Neuron (in vitro differentiated cells): ENCODE data around the gene TMEM213.
"Not testable (repeated sequence)": the region's sequence is repeated elsewhere in the genome, so short reads cannot be mapped to it uniquely, and the experiment has no call there.

Experiments used
- H2AFZ ChIP-seq: one replicate; pipeline ENCODE4 v1.6.1; 2013; ENCODE audit warnings: low read depth, mild to moderate bottlenecking, inconsistent platforms, low read length, moderate library complexity
- H3K27me3 ChIP-seq: one replicate; pipeline ENCODE4 v1.6.1; 2013; ENCODE audit warnings: low read length; ENCODE audit not compliant: insufficient read depth
- H3K36me3 ChIP-seq: one replicate; pipeline ENCODE4 v1.6.1; 2013; ENCODE audit warnings: low read length; ENCODE audit not compliant: insufficient read depth
- H3K4me1 ChIP-seq: one replicate; pipeline ENCODE4 v1.6.1; 2013; ENCODE audit warnings: low read length; ENCODE audit not compliant: insufficient read depth
- H3K4me3 ChIP-seq: 2 replicates; pipeline ENCODE4 v1.5.1; 2013; ENCODE audit warnings: mild to moderate bottlenecking, low read length, moderate library complexity
- H3K9me3 ChIP-seq: one replicate; pipeline ENCODE4 v1.6.1; 2013; ENCODE audit warnings: low read length

The TMEM213 gene

DNA sequence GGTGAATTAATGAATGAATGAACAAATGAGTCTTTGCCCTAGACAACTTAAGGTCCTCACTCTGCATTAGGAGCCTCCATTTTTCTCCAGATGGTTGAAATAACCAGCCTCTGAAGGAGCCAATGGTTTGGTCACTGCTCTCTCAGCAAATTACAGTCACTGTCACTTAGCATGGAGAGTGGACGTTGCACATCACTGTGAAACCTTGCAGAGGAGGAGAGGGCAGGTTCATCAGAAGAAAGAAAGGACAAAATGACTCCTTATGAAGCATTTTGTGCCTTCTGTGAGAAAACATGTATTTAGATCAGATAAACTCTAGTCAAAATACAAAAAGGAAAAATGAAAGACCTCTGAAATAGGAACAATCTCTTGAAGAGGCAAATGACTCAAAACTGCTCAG lies 6.8 kb downstream of the TMEM213 start:
- no peaks in the 10 kb centered on the region for H3K4me1 ChIP-seq
- no peaks in the 10 kb centered on the region for H3K27me3 ChIP-seq
- no peak overlapping the region for H3K4me3 ChIP-seq
- no peak overlapping the region for H2AFZ ChIP-seq
- H3K9me3 ChIP-seq = no peaks in the 10 kb centered on the region
- H3K36me3 ChIP-seq = no peaks in the 10 kb centered on the region

DNA sequence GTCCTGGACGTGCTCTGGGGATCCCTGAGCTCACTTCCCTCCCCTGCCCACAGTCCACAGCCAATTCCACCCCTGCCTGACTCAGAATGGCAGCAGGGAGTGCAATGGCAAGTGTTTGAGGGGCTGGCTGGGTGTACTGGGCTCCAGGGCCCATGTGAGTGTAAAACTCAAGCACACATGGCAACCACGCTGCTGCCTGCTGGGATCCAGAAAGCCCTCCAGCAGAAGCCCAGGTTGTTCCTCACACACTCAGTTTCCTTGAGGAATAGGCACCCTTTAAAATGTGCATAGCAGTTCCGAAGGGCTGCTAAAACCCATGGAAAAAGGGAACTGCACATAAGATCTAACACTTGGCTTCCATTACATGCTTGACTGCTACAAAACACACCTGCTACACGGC lies 11.6 kb downstream of the TMEM213 start:
- Histone ChIP-seq H3K4me3 (no peak overlapping the region), H2AFZ (no peak overlapping the region), H3K27me3 (no peaks in the 10 kb centered on the region), H3K4me1 (no peaks in the 10 kb centered on the region), H3K9me3 (no peaks in the 10 kb centered on the region), H3K36me3 (no peaks in the 10 kb centered on the region)

DNA sequence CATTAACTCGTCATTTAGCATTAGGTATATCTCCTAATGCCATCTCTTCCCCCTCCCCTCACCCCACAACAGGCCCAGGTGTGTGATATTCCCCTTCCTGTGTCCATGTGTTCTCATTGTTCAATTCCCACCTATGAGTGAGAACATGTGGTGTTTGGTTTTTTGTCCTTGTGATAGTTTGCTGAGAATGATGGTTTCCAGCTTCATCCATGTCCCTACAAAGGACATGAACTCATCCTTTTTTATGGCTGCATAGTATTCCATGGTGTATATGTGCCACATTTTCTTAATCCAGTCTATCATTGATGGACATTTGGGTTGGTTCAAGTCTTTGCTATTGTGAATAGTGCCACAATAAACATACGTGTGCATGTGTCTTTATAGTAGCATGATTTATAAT lies 13.5 kb downstream of the TMEM213 start:
- H3K4me3 ChIP-seq, H3K36me3 ChIP-seq, H3K9me3 ChIP-seq, H3K27me3 ChIP-seq, H2AFZ ChIP-seq, H3K4me1 ChIP-seq: not testable (repeated sequence)

DNA sequence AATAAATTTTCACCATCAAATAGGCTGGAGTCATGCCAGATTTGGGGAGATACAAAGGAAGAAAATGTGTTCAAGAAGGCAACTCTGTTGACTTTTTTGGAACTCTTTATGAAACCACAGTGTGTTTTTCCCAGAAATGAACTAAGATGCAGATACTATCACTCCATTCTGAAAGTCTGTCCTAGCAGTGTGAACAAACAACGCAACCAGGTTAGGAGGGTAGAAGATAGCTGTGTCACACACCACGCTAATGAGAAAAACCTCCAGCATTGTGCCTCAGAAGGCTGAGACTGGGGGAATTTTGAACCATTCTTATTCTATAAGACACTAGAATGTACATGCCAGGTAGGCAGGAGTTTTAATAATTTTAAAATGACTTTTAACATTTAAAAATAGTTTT lies 16.2 kb downstream of the TMEM213 start:
- H3K36me3 ChIP-seq = no peaks in the 10 kb centered on the region

DNA sequence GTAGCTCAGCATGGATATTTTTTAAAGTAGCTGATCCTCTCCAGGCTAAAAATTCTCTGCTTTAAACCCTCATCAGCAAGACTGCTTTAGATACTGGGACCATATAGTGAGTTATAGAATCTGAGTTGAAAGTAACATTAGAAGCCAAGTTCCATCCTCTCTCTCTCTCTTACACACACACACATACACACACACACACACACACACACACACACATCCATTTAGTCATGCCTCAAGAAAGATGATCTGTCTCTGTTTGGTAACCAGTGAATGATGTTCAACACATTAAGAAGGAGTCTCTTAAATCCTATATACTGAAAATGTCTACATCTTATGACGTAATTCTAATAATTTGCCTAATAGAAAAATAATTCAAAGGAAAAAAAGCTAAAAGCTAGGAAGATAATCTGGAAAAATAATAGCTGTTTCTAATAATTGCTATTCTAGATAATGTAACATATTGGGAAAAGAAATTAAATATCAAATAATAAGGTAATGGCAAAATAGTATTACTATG lies 17.1 kb downstream of the TMEM213 start:
- H2AFZ ChIP-seq = no peak overlapping the region
- no peaks in the 10 kb centered on the region for H3K36me3 ChIP-seq
- no peaks in the 10 kb centered on the region for H3K4me1 ChIP-seq
- H3K9me3 ChIP-seq = no peaks in the 10 kb centered on the region
- H3K27me3 ChIP-seq = no peaks in the 10 kb centered on the region
- no peak overlapping the region for H3K4me3 ChIP-seq

More for the DNA sequence above, 16.2 kb downstream of the TMEM213 start:
- no peaks in the 10 kb centered on the region for H3K27me3 ChIP-seq
- no peak overlapping the region for H3K4me3 ChIP-seq
- H3K4me1 ChIP-seq = no peaks in the 10 kb centered on the region
- no peak overlapping the region for H2AFZ ChIP-seq
- no peaks in the 10 kb centered on the region for H3K9me3 ChIP-seq

DNA sequence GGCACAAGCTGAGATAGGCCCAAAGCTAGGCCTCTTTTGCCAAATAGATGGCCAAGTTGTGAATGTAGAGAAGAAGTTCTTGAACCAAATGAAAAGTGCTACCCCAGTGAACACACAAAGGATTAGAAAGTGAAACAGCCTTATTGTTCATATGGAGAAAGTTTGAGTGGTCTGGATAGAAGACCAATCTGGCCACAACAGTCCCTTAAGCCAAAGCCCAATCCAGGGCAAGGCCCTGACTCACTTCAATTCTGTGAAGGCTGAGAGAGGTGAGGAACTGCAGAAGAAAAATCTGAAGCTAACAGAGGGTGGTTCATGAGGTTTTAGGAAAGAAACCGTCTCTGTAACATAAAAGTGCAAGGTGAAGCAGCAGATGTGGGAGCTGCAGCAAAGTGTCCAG lies 18.9 kb downstream of the TMEM213 start:
- no peaks in the 10 kb centered on the region for H3K27me3 ChIP-seq
- peaks cover 4% of the 10 kb centered on the region for H3K4me1 ChIP-seq
- H3K4me3 ChIP-seq = no peak overlapping the region
- H2AFZ ChIP-seq = no peak overlapping the region
- no peaks in the 10 kb centered on the region for H3K36me3 ChIP-seq
- no peaks in the 10 kb centered on the region for H3K9me3 ChIP-seq

DNA sequence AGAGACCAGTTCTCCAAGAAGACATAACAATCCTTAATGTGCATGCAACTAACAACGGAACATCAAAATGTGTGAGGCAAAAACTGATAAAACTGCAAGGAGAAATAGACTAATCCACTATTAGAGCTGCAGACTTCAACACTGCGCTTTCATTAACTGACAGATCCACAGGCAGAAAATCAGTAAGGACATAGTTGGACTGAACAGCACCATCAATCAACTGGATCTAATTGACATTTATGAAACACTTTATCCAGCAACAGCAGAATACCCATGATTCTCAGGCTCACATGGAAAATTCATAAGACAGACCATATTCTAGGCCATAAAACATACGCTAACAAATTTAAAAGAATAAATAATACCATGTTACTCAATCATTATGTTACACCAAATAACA lies 21.8 kb downstream of the TMEM213 start:
- Histone ChIP-seq H3K36me3 (no peaks in the 10 kb centered on the region), H2AFZ (no peak overlapping the region), H3K9me3 (no peaks in the 10 kb centered on the region), H3K4me3 (no peak overlapping the region), H3K4me1 (peaks cover 4% of the 10 kb centered on the region), H3K27me3 (no peaks in the 10 kb centered on the region)

DNA sequence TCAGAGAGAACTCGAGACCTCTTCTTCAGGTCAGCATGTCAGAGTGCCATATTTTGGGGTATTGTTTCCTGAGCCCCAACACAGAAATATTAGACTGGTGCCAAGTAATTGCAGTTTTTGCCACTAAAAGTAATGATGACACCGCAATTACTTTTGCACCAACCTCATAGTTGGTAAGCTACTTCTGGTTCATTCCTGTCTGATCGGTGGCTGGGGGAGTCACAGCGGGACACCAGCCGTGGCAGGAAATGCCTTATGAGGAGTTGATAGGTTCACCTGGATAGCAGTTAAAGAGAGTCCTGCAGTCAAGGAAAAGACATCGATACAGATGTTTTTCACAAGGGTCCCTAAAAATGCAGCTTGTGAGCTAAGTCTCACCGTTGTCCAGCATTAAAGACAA lies 24.1 kb downstream of the TMEM213 start:
- Histone ChIP-seq H3K4me1 (peaks cover 4% of the 10 kb centered on the region), H3K36me3 (no peaks in the 10 kb centered on the region), H2AFZ (no peak overlapping the region), H3K9me3 (peaks cover 5% of the 10 kb centered on the region), H3K4me3 (no peak overlapping the region), H3K27me3 (no peaks in the 10 kb centered on the region)

DNA sequence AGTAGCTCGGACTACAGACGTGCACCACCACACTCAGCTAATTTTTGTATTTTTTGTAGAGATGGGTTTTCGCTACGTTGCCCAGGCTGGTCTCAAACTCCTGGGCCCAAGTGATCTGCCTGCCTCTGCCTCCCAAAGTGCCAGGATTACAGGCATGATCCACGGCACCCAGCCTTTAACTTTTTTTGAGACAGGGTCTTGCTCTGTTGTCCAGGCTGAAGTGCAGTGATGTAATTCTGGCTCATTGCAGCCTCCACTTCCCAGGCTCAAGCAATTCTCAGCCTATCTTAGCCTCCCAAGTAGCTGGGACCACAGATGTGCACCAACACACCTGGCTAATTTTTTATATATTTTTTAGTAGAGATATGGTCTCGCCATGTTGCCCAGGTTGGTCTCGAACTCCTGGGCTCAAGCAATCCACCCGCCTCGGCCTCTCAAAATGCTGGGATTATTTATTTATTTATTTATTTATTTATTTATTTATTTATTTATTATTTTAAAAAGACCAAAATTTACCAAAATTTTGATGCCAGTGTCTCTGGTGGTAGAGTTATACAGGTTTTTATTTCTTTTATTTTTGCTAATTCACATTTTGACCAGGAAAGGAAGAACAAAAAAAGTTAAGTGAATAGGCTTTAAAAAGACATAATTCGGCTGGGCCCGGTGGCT lies 25.2 kb downstream of the TMEM213 start:
- H3K9me3 ChIP-seq = peaks cover 5% of the 10 kb centered on the region
- no peaks in the 10 kb centered on the region for H3K36me3 ChIP-seq
- no peak overlapping the region for H3K4me3 ChIP-seq
- H3K4me1 ChIP-seq = peaks cover 4% of the 10 kb centered on the region
- no peaks in the 10 kb centered on the region for H3K27me3 ChIP-seq
- no peak overlapping the region for H2AFZ ChIP-seq

DNA sequence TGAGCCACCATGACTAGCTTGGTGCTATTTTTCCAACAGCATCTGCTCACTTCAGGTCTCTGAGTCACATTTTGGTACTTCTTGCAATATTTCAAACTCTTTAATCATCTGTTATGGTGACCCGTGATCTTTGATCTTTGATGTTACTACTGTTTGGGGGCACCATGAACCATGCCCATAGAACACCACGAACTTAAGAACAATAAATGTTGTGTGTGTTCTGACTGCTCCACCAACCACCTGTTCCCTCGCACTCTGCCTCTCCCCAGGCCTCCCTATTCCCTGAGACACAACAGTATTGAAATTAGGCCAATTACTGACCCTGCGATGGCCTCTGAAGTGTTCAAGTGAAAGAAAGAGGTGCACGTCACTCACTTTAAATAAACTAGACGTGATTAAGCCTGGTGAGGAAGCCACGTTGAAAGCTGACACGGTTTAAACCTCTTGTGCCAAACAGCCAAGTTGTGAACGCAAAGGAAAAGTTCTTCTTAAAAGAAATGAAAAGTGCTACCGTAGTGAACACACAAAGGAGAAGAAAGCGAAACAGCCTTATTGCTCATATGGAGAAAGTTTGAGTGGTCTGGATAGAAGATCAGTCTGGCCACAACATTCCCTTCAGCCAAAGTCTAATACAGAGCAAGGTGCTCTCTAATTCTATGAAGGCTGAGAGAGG lies 27.4 kb downstream of the TMEM213 start:
- Histone ChIP-seq H3K27me3 (no peaks in the 10 kb centered on the region), H3K36me3 (no peaks in the 10 kb centered on the region), H3K4me3 (no peak overlapping the region), H3K4me1 (peaks cover 4% of the 10 kb centered on the region), H3K9me3 (peaks cover 5% of the 10 kb centered on the region), H2AFZ (no peak overlapping the region)

DNA sequence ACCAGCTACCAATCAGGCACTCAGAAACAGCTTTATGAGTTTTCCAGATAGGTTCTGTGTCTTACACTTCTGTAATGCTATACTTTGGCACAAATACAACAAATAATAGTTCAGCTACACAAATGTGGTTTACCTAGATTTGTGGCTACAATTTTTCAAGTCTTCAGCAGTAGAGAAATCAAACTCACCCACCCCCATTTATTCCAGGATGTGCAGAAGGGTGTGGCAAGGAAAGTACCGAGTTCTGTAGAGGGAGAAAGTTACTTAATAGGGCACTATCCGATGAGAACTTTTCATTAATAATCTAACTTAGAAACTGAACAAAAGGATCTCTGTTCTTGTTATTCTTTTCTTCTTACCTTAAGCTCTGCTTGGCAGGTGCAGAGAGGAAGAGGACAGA lies 30.5 kb downstream of the TMEM213 start:
- no peaks in the 10 kb centered on the region for H3K36me3 ChIP-seq
- no peak overlapping the region for H2AFZ ChIP-seq
- no peak overlapping the region for H3K4me3 ChIP-seq
- H3K9me3 ChIP-seq = peaks cover 5% of the 10 kb centered on the region
- no peaks in the 10 kb centered on the region for H3K4me1 ChIP-seq
- H3K27me3 ChIP-seq = no peaks in the 10 kb centered on the region

DNA sequence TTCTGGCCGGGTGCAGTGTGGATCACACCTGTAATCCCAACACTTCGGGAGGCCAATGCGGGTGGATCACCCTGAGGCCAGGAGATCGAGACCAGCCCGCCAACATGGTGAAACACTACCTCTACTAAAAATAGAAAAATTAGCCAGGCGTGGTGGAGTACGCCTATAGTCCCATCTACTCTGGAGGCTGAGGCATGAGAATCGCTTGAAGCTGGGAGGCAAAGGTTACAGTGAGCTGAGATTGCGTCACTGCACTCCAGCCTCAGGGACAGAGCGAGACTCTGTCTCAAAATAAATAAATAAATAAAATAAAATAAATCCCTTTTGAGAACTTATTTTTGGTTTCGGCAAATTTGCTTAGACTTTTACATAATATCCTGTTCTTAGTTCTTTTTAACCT lies 31.5 kb downstream of the TMEM213 start:
- peaks cover 5% of the 10 kb centered on the region for H3K9me3 ChIP-seq
- peaks cover 1% of the 10 kb centered on the region for H3K36me3 ChIP-seq
- no peaks in the 10 kb centered on the region for H3K4me1 ChIP-seq
- H3K27me3 ChIP-seq = no peaks in the 10 kb centered on the region
- no peak overlapping the region for H3K4me3 ChIP-seq
- H2AFZ ChIP-seq = no peak overlapping the region

DNA sequence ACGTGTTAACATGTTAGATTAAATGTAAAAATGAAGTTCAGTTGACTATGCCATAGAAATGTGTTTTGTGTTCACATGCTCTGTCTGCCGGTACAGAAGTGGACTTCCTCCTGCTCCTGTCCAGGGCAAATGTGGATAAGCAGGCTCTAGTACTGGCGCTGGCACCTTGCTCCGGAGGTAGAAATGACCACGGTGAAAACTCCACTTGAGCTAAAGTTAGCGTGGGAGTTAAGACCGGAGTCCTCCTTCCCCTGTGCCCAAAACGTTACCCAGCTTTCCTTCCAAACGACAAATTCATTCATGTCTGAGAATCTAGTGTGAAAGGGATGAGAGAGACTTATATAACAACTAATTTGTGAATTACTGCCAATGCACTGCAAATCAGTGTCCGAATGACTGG lies 35.2 kb downstream of the TMEM213 start:
- H3K9me3 ChIP-seq = peaks cover 2% of the 10 kb centered on the region
- H3K4me1 ChIP-seq = no peaks in the 10 kb centered on the region
- H3K36me3 ChIP-seq = peaks cover 36% of the 10 kb centered on the region
- H2AFZ ChIP-seq = no peak overlapping the region
- no peak overlapping the region for H3K4me3 ChIP-seq
- no peaks in the 10 kb centered on the region for H3K27me3 ChIP-seq

DNA sequence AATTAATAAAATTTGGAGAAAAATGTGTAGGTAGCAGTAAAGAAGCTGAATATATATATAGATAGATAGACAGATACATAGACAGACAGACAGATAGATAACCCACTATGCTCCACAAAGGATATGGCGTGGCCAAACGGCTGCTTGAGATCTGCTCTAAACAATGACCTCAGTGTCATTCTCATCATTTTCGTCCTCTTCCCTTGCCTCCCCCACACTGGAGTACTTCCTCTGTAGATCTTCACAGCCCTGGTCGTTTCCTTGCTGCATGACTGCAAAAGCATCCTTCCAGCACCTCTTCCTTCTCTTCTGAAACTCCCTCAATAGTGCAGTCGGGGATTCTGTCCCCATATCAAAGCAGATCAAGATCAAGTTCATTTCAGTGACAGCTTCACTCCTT lies 35.8 kb downstream of the TMEM213 start:
- no peak overlapping the region for H2AFZ ChIP-seq
- H3K27me3 ChIP-seq = no peaks in the 10 kb centered on the region
- peaks cover 2% of the 10 kb centered on the region for H3K9me3 ChIP-seq
- H3K4me3 ChIP-seq = no peak overlapping the region
- peaks cover 42% of the 10 kb centered on the region for H3K36me3 ChIP-seq
- no peaks in the 10 kb centered on the region for H3K4me1 ChIP-seq
